OCI-M2 (cell line): ENCODE results near the gene RIC3.

Source experiments
- DNase-seq: peaks from one replicate; lab custom pipeline; 2025; ENCODE audit not compliant: unreplicated experiment; lab: John Stamatoyannopoulos, UW

Gene RIC3

GRCh38 chr11:8069771-8070170, 99.1 kb downstream of the RIC3 start:
- DNase-seq: no peak

- no peak for DNase-seq
These were observed 100.1 kb downstream of the RIC3 start for GRCh38 chr11:8068605-8069221.

GRCh38 chr11:8067929-8068575, 100.8 kb downstream of the RIC3 start:
- no peak for DNase-seq

GRCh38 chr11:8067567-8067928, 101.3 kb downstream of the RIC3 start:
- no peak for DNase-seq

GRCh38 chr11:8066911-8067455, 101.8 kb downstream of the RIC3 start:
- DNase-seq: no peak

- no peak for DNase-seq
These were observed 102.6 kb downstream of the RIC3 start for GRCh38 chr11:8066036-8066910.

- DNase-seq: no peak
These were observed 103.8 kb downstream of the RIC3 start for GRCh38 chr11:8065031-8065430.

- no peak for DNase-seq
These were observed 105.5 kb downstream of the RIC3 start for GRCh38 chr11:8063324-8063723.

- no peak for DNase-seq
These were observed 106.0 kb downstream of the RIC3 start for GRCh38 chr11:8062781-8063257.

GRCh38 chr11:8061555-8062428, 107.0 kb downstream of the RIC3 start:
- DNase-seq: no peak

- DNase-seq: no peak
These were observed 107.8 kb downstream of the RIC3 start for GRCh38 chr11:8060801-8061554.

- DNase-seq: no peak
These were observed 108.6 kb downstream of the RIC3 start for GRCh38 chr11:8060146-8060719.

GRCh38 chr11:8059571-8060011, 109.2 kb downstream of the RIC3 start:
- DNase-seq: no peak

- DNase-seq: no peak
These were observed 109.8 kb downstream of the RIC3 start for GRCh38 chr11:8059030-8059429.

GRCh38 chr11:8058216-8058615, 110.6 kb downstream of the RIC3 start:
- no peak for DNase-seq

- DNase-seq: no peak
These were observed 111.9 kb downstream of the RIC3 start for GRCh38 chr11:8056810-8057463.
